K562 (cell line): ENCODE data around the gene CACNA2D3. TPM values are rescaled to one million over a fixed set of nuclear protein-coding genes. Genes with fewer than 3 reads are reported as not detected.

Experiments used
- ATAC-seq: fragments of 200-7000 bp; cut with Tn5 transposase; 3 replicates; pipeline ENCODE4 v1.9.1; 2020; ENCODE audit warnings: moderate library complexity
- BruUV-seq: library from RNA; stranded (reverse); fragments of 400-500 nt; replicated peaks from 2 replicates; lab custom pipeline; 2021; lab: Mats Ljungman, UMichigan
- CTCF ChIA-PET: fragments of 300-600 bp; formaldehyde crosslinking; extraction: SDS; loops from one replicate; lab custom pipeline; 2021; ENCODE audit warnings: low intra/inter-chr PET ratio; lab: Yijun Ruan, JAX
- POLR2A ChIA-PET: fragments of 300-600, 350-650 bp; sonication (Branson Sonifier 250); formaldehyde crosslinking; extraction: SDS; loops from one replicate; lab custom pipeline; 2021; ENCODE audit warnings: antibody characterized with exemption, inconsistent platforms; lab: Yijun Ruan, JAX
- DNase-seq, 4 experiments: peaks; one replicate each; pipeline versions ENCODE4 v3.0.0 to v3.0.0-alpha.2; 2011 to 2018; ENCODE audit warnings: low spot score in 3 of 4, mixed read lengths in 3 of 4; ENCODE audit errors: extremely low read depth in 1 of 4
- FAIRE-seq: peaks from 2 replicates; lab custom pipeline; 2011; peaks lifted over from hg19 to GRCh38; lab: Jason Lieb, UNC
- H2AFZ ChIP-seq: 2 replicates; pipeline ENCODE4 v1.6.0; 2011; ENCODE audit warnings: low read depth, low read length, control low read depth, inconsistent platforms
- H3K27ac ChIP-seq: fragments of 200-600 bp; 3 replicates; pipeline ENCODE4 v1.8.0; 2011; ENCODE audit warnings: low read depth, mild to moderate bottlenecking, control low read depth, inconsistent platforms, low read length, moderate library complexity, mixed read lengths; ENCODE audit errors: extremely low read depth
- H3K27me3 ChIP-seq, 2 experiments: fragments of 300-600 bp in 1 of 2; 2 replicates in 1 of 2; 3 replicates in 1 of 2; pipeline versions ENCODE4 v1.6.0 to v1.8.0; 2011; ENCODE audit warnings: inconsistent platforms in 2 of 2, low read length in 2 of 2, mild to moderate bottlenecking in 1 of 2, mixed read lengths in 1 of 2, moderate library complexity in 1 of 2; ENCODE audit not compliant: control insufficient read depth in 2 of 2, insufficient read depth in 2 of 2
- H3K36me3 ChIP-seq: fragments of 300-600 bp; 3 replicates; pipeline ENCODE4 v1.8.0; 2011; ENCODE audit warnings: mild to moderate bottlenecking, low read length, inconsistent platforms; ENCODE audit not compliant: control insufficient read depth, insufficient read depth
- H3K4me1 ChIP-seq, 2 experiments: fragments of 200-600 bp in 1 of 2; replicated peaks in 1 of 2; 2 replicates in 1 of 2; 3 replicates in 1 of 2; pipeline versions ENCODE4 v1.5.1 to v1.8.0; 2011; ENCODE audit warnings: inconsistent platforms in 2 of 2, low read length in 2 of 2, mild to moderate bottlenecking in 1 of 2, mixed read lengths in 1 of 2, moderate library complexity in 1 of 2; ENCODE audit not compliant: control insufficient read depth in 2 of 2, insufficient read depth in 2 of 2
- H3K4me2 ChIP-seq: 2 replicates; pipeline ENCODE4 v1.6.1; 2011; ENCODE audit warnings: low read length, control low read depth, inconsistent platforms, mixed read lengths; ENCODE audit not compliant: insufficient read depth
- H3K4me3 ChIP-seq: fragments of 200-600 bp; sonication (generic), shearing (Covaris generic); 2 replicates; pipeline ENCODE4 v1.5.1; 2016; ENCODE audit warnings: control low read depth, inconsistent platforms
- H3K79me2 ChIP-seq: fragments of 200-600 bp; 3 replicates; pipeline ENCODE4 v1.8.0; 2011; ENCODE audit warnings: low read length, inconsistent platforms; ENCODE audit not compliant: control insufficient read depth, insufficient read depth
- H3K9ac ChIP-seq, 2 experiments: 2 replicates each; pipeline versions ENCODE4 v1.6.0 to v1.6.1; 2011; ENCODE audit warnings: low read depth in 2 of 2, low read length in 2 of 2, control low read depth in 1 of 2, inconsistent platforms in 1 of 2, mild to moderate bottlenecking in 1 of 2, mixed read lengths in 1 of 2; ENCODE audit not compliant: insufficient read depth in 1 of 2
- H3K9me1 ChIP-seq: one replicate; pipeline ENCODE4 v1.6.0; 2011; ENCODE audit warnings: inconsistent platforms, mild to moderate bottlenecking, low read length, moderate library complexity; ENCODE audit not compliant: control insufficient read depth, insufficient read depth
- H3K9me3 ChIP-seq: replicated peaks from 2 replicates; pipeline ENCODE4 v1.5.1; 2011; ENCODE audit warnings: low read depth, low read length, inconsistent platforms; ENCODE audit not compliant: control insufficient read depth, insufficient read depth
- H4K20me1 ChIP-seq: replicated peaks from 2 replicates; pipeline ENCODE4 v1.6.1; 2011; ENCODE audit warnings: low read length, inconsistent platforms, mixed read lengths; ENCODE audit not compliant: control insufficient read depth, insufficient read depth
- FOXA3 ChIP-seq, 2 experiments: fragments of 450-650 bp in 1 of 2; sonication (generic) in 1 of 2; formaldehyde crosslinking; IDR thresholded peaks in 1 of 2; conservative IDR thresholded peaks in 1 of 2; 2 replicates each; pipeline versions ENCODE4 v1.4.0 to v1.8.0; 2020 to 2022; ENCODE audit warnings: mild to moderate bottlenecking in 2 of 2, missing genetic modification reagents in 1 of 2
- HDAC3 ChIP-seq: fragments of 450-650 bp; IDR thresholded peaks from 2 replicates; pipeline ENCODE4 v1.6.1; 2018; ENCODE audit warnings: borderline replicate concordance, mild to moderate bottlenecking, moderate library complexity; ENCODE audit not compliant: partially characterized antibody
- HMGXB4 ChIP-seq: sonication (generic); formaldehyde crosslinking; IDR thresholded peaks from 2 replicates; pipeline ENCODE4 v1.8.1; 2023; ENCODE audit warnings: mild to moderate bottlenecking, missing genetic modification reagents
- HOMEZ ChIP-seq: fragments of 250-450 bp; sonication (Bioruptor Pico); IDR thresholded peaks from 2 replicates; pipeline ENCODE4 v1.4.0; 2020; ENCODE audit warnings: mild to moderate bottlenecking, moderate library complexity
- IRF1 ChIP-seq: sonication (generic); formaldehyde crosslinking; IDR thresholded peaks from 2 replicates; pipeline ENCODE4 v1.8.0; 2022; ENCODE audit warnings: missing genetic modification reagents, mild to moderate bottlenecking, borderline replicate concordance
- IRF9 ChIP-seq: fragments of 450-650 bp; IDR thresholded peaks from 2 replicates; pipeline ENCODE4 v1.6.1; 2016; ENCODE audit warnings: missing biosample characterization, missing genetic modification characterization
- NFATC3 ChIP-seq: fragments of 450-650 bp; IDR thresholded peaks from 2 replicates; pipeline ENCODE4 v1.6.1; 2017; ENCODE audit warnings: mild to moderate bottlenecking
- NFRKB ChIP-seq: fragments of 450-650 bp; IDR thresholded peaks from 2 replicates; pipeline ENCODE4 v1.6.1; 2016; ENCODE audit warnings: low read depth
- PHF20 ChIP-seq: fragments of 450-650 bp; IDR thresholded peaks from 2 replicates; pipeline ENCODE4 v1.6.1; 2018; ENCODE audit not compliant: partially characterized antibody
- SMAD3 ChIP-seq: fragments of 450-650 bp; formaldehyde crosslinking; conservative IDR thresholded peaks from 2 replicates; pipeline ENCODE4 v1.4.0; 2020; ENCODE audit warnings: mild to moderate bottlenecking
- SMAD4 ChIP-seq: fragments of 250-450 bp; sonication (Bioruptor Pico); conservative IDR thresholded peaks from 2 replicates; pipeline ENCODE4 v1.8.0; 2021; ENCODE audit warnings: inconsistent platforms, mild to moderate bottlenecking, moderate library complexity
- TCF3 ChIP-seq: sonication (generic); formaldehyde crosslinking; IDR thresholded peaks from 2 replicates; pipeline ENCODE4 v1.4.0; 2020; ENCODE audit warnings: mild to moderate bottlenecking, missing genetic modification reagents
- ZHX1 ChIP-seq: fragments of 150-350 bp; conservative IDR thresholded peaks from 2 replicates; pipeline ENCODE4 v1.6.1; 2014; ENCODE audit warnings: low read length
- WGBS: fragments of 100-300 bp; shearing (Covaris generic); methylation state at CpG from one replicate; pipeline ENCODE4 v1.1.6; 2016; ENCODE audit warnings: low coverage, mixed read lengths; ENCODE audit not compliant: insufficient coverage; ENCODE audit errors: missing lambda C conversion rate; 5-methylcytosine and 5-hydroxymethylcytosine counted together
- in situ Hi-C: fragments of 300-500 bp; cut with MboI; formaldehyde crosslinking; loops from 4 replicates; pipeline ENCODE4 v1.15.0; 2018; ENCODE audit warnings: inconsistent platforms, mixed read lengths
- intact Hi-C: fragments of 100-400 bp; cut with micrococcal nuclease; formaldehyde crosslinking; loops from 2 replicates; pipeline ENCODE4 v1.14.2; 2022
- polyA plus RNA-seq, 8 experiments: library from polyadenylated mRNA; depleted of rRNA in 4 of 8; stranded (reverse) in 5 of 8; unstranded in 3 of 8; fragments of >200 nt; fragmentation: Nextera tagmentation in 2 of 8; fragmentation: Illumina TruSeq in 1 of 8; extraction: Ambion mirVana in 2 of 8; extraction: Trizol in 1 of 8; gene quantifications; 2 replicates each; pipeline versions ENCODE4 v1.2.1 to v1.2.3, GENCODE V29; 2011 to 2014; ENCODE audit warnings: inconsistent platforms in 1 of 8, missing spikeins in 1 of 8
- total RNA-seq, 7 experiments: library from RNA; depleted of rRNA in 6 of 7; stranded (reverse); fragments of >200 nt in 6 of 7; fragmentation: Illumina TruSeq in 2 of 7; extraction: Trizol in 2 of 7; gene quantifications; 2 replicates each; pipeline versions ENCODE4 v1.2.1 to v1.2.3, GENCODE V29; 2011 to 2021; ENCODE audit warnings: low replicate concordance in 1 of 7

CACNA2D3 gene
- total and polyA plus RNA-seq, 9 of the 15 experiments (the other 6 are each of a cell fraction or from before 2014, with no cell fraction given), result 0.01 TPM; not detected in 8

GRCh38 chr3:54818486-54818885 is 696.1 kb downstream of the CACNA2D3 start (continued):
- TF ChIP-seq HOMEZ, result no peak

GRCh38 chr3:54818942-54819341 is 696.6 kb downstream of the CACNA2D3 start:
- DNase-seq (no peak), FAIRE-seq (no peak), ATAC-seq (no peak)
- intact Hi-C loops, result no loop called here
- WGBS, result 17% methylated on average over 1 of the region's 1 CpG
- TF ChIP-seq HMGXB4 (CRISPR knock-in tag), result no peak
- no peak for TF ChIP-seq SMAD4 (CRISPR knock-in tag)
- no peak for TF ChIP-seq SMAD3 (CRISPR knock-in tag)
- TF ChIP-seq IRF9, result no peak
- no peak for TF ChIP-seq PHF20
- no peak for TF ChIP-seq NFATC3
- TF ChIP-seq IRF1 (CRISPR knock-in tag), result no peak
- TF ChIP-seq TCF3 (CRISPR knock-in tag), result no peak
- TF ChIP-seq FOXA3 (CRISPR knock-in tag; conservative IDR thresholded peaks at IDR 0.05 in 1 of 2, IDR thresholded peaks at IDR 0.05 in 1 of 2), result no peak
- no peak for TF ChIP-seq HDAC3
- no peak for TF ChIP-seq ZHX1
- TF ChIP-seq NFRKB, result no peak
- Histone ChIP-seq H3K4me2 (no peak overlapping the region), H3K9me1 (no peaks in the 10 kb centered on the region), H2AFZ (no peak overlapping the region), H3K9me3 (no peaks in the 10 kb centered on the region), H3K79me2 (no peaks in the 10 kb centered on the region), H3K27me3 (no peaks in the 10 kb centered on the region), H4K20me1 (no peaks in the 10 kb centered on the region), H3K9ac (no peak overlapping the region), H3K36me3 (no peaks in the 10 kb centered on the region), H3K27ac (no peak overlapping the region), H3K4me3 (no peak overlapping the region), H3K4me1 (no peaks in the 10 kb centered on the region)
- ChIA-PET CTCF (no interaction called here), POLR2A (interaction anchor here (0.7 kb wide), 1 partner anchor 243 kb away, joined by 3 read pairs; no protein-coding TSS in a partner anchor)
- no TSS peak for BruUV-seq
- in situ Hi-C loops, result no loop called here
